Fibroblast of skin of back (primary cell): Measurements from ENCODE around the gene KANSL1L.
A peak's percentile ranks its signal among the peaks of the same experiment; 100 is the strongest.
"Not testable (repeated sequence)": the region's sequence is repeated elsewhere in the genome, so short reads cannot be mapped to it uniquely, and the experiment has no call there.

Experiments
- DNase-seq: peaks from one replicate; pipeline ENCODE4 v3.0.0-alpha.2; 2013

KANSL1L gene

DNA sequence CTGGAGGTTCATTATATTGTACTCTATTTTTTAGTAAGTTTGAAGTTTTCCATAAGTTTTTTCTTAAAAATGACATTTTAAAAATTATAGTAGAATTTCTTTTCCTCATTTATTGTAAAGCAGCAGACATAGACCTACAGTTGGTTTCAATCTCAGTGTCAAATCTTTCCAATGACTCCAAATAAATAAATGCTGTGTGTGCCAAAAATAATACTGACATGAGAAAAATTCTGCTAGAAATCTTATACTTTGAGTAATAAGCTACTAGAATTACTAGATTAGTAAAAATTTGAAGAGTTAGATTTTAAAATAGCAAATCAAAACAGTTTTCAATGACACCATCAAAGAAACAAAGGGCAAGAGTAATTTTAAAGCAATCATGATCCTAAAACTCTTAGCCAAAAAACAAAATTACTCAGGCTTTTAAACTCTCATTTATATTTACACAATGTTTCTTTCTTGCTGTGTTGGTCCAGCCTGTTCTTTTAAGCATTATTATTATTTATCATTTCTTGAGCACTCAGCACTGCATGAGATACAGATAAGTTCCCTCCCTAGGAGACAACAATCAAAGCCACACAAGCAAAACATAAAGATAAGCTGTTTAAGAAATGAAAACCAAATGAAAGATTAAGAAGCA lies 8.3 kb upstream of the KANSL1L start:
- DNase-seq = no peak

DNA sequence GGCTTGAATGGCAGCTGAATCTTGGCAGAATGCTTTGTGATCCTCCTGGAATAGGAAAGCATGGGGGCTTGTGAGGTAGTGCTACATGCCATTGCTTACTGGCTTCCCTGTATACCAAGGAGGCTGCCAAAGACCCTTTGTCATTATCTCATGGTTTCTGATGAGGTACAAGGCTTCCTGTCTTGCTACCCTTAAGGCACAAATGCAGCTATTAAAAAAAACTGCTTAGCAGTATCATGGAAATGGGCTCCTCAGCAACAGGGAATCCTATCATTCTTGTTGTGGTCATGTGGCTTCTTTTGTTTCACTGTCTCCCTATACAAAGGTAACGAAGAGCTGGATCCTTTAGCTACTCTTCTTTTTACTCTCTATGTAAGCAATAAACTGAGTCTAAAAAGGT lies 6.6 kb upstream of the KANSL1L start:
- DNase-seq = no peak

DNA sequence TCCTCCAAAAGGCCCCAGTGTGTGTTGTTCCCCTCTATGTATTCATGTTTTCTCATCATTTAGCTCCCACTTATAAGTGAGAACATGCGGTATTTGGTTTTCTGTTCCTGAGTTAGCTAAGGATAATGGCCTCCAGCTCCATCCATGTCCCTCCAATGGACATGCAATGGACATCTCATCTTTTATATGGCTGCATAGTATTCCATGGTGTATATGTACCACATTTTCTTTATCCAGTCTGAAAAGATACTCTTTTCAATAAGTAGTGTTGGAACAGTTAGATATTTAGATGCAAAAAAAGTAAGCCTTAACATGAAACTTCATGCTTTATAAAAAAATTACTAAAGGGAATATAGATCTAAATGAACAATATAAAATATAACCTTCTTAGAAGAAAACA lies 5.9 kb upstream of the KANSL1L start:
- DNase-seq = not testable (repeated sequence)

DNA sequence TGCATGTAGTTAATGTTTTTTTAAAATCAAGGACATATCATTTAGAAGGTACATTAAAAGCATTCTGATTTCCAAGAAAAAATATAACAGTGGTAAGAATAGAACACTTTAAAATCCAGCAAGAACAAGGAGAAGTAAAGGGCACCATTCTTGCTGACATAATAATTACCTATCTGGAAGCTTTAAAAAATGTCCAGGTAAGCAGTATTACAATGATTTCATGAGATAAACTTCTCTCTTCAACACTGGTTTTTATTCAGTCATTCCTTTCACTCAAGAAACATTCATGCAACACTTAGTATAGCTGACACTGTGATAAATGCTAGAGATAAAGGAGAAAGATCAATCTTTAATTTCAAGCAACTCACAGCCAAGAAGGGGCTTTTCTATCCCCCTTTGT lies 2.9 kb upstream of the KANSL1L start:
- DNase-seq = no peak

DNA sequence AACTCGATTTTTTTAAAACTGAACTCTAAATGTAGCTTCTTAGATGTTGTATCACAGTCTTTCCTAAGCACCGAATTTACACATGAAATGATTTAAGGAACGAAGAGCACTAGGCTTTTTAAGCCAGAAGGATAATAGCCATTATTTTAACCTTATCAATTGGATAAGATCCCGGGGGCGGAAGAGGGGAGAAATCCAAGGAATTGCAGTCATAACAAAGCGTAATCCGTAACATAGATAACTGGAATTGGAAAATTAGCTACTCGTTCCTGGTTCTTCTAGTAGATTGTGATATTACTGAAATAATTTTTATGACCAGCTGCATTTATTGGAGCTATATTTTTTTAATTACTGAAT lies 988 bp upstream of the KANSL1L start:
- DNase-seq = no peak

DNA sequence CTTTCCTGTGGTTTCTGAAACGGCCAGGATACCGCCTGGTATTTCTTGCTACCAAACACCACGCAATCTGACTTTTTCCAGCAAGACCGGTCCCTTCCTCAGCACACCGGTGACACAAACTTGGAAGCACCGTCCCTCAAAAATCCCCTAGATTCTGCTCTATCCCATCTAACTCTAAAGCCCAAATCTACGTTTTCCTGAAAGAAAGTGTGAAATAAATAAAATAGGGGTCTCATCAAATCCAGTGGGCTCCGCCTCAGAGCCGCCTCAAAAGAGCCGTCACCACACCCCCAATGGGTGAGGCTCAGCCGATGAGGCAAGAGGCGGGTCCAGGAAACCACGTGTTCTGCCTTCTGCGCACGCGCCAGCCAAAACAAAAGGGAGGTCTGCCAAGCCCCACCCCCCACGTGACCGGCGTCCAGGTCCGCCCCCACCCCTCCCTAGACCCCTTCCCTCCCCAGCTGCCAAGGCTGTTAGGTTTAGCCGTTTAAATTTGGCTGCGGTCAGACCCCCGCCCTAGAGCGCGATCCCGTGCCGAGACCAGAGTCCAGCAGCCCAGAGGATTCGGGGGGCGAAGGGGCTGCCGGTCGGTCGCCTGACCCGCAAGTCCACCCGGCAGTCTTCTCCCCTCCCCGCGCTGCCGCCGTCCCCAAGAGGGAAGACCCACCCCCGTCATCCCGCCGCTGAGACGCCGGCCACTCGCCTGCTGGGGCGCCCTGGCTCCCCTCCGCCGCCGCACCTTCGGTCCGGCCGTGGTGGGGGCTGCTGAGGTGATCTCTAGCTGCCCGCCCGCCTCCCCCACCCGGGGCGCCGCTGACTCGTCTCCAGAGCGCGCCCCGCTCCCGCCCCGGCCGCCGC lies 534 bp downstream of the KANSL1L start:
- peak; percentile 93 for DNase-seq

DNA sequence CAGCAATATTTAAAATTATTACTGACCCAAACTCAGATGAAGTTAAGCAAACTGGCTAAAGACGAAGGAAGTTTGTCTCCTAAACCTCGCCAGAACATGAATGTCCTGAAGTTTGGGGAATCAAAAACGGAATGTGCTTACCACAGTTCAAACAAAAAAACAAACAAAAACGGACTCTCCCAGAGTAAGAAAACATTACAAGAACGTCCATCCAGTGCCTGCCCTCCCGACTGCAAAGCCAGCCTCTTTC lies 1.1 kb downstream of the KANSL1L start:
- no peak for DNase-seq

DNA sequence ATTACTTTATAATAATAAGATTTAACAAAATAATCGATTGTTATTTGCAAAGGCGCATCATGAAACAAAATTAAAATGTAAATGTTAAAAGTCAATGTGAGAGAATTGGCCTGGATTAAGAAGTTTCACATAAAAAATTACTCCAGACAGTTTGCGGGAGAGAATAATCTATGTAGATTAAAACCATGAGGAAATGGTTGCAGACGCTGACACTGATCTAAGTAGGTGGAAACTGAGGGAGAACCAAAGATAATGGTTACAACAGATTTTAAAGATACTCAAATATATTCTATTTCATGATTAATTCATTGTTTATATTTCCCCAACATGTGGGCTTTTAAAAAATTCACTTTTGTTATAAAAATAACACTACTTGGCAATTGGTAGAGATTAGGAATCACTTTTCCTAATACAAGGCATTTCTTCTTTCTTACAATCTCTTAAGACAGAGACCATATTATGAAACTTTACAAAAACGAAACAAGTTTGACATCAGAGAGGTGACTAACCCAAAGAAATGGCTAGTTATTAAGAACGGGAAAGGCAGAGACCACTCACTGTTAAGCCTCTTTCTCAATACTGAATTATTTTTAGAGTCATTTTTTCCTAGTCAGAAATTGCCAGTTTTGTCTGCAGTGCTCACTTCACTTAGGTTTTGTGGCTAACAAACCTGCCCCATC lies 1.6 kb downstream of the KANSL1L start:
- DNase-seq = peak; percentile 57

DNA sequence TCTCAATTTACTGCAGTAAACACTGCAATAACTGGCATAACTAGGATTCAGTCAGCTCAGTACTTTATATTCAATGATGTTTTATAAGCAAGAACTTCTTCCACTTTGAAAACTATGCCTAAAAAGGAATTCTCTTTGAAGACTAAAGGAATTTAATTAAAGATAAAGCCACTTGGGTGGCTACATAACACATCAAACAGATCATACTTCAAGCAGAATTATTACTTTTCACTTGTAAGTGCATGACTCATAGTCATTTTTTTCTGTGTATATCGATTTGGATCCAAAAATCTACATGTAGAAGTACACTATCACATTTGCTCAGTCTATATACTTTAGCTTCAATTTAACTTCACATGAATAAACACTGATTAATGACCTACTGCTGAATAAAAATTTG lies 4.0 kb downstream of the KANSL1L start:
- DNase-seq = no peak

DNA sequence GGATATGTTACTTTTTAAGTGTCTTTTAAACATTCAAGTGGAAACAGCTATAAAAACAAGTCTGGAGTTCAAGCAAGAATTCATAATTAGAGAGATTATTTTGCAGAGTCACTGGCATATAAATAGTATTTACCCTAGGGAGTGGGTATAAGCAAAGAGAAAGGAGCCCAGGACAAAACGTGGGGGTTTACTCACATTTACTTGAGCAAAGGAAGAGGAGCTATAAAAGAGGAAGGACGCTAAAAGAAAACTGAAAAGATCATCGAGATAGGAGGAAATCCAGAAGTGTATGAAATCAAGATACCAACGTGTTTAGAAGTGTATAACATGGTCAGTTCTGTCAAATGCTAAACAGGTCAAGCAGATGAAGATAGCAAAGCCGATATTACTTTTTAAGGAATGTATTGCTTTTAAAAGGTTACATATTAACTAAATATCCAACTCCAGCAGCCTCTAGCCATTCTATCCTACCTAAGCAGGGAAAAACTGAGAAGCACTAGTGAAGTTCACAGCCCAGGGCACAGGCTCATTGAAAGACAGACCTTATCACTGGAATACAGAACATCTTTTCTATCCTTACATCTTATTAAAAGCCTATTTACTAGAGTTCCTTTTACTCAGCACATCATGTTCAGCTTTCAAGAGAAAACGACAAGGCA lies 8.6 kb downstream of the KANSL1L start:
- DNase-seq = no peak

DNA sequence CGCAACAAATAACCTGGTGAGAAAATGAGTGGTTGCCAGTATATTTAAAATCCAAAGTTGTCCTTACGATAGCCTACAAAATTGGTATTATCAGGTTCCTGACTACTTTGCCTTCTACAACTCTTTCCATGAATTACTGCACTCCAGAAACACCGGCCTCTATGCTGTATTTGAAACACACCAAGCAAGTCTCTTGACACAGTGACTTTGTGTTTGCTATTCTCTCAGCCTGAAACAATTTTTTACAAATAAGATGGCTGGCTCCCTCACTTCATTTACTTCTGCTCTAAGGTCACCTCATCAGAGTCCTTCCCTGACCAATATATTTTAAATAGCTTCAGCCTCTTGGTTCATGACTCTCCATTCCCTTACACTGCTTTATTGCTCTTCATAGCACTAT lies 12.2 kb downstream of the KANSL1L start:
- DNase-seq = no peak

DNA sequence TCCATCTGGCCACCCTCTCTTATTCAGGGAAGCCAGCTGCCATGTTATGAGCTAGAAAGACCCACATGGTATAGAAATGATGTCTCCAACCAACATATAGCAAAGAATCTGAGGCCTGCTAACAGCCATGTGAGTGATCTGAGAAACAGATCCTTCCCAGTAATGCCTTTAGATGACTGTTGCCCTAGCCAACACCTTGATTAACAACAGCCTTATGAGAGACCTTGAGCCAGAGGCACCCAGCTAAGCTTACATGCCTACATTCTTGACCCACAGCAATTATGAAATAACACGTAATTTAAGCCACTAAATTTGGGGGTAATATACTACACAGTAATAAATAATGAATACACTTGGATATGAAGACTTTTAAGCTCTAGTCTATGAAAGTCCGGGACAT lies 13.0 kb downstream of the KANSL1L start:
- DNase-seq = no peak

DNA sequence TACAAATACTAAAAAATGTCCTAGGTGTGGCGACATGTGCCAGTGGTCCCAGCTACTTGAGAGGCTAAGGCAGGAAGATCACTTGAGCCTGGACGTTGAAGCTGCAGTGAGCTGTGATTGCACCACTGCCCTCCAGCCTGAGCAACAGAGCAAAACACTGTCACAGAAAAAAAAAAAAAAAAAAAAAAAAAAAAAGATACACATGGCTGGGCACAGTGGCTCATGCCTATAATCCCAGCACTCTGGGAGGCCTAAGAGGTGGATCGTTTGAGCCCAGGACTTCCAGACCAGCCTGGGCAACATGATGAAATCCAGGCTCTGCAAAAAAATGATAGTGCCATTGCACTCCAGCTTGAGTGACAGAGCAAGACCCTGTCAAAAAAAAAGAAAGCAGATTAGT lies 13.7 kb downstream of the KANSL1L start:
- DNase-seq = no peak

DNA sequence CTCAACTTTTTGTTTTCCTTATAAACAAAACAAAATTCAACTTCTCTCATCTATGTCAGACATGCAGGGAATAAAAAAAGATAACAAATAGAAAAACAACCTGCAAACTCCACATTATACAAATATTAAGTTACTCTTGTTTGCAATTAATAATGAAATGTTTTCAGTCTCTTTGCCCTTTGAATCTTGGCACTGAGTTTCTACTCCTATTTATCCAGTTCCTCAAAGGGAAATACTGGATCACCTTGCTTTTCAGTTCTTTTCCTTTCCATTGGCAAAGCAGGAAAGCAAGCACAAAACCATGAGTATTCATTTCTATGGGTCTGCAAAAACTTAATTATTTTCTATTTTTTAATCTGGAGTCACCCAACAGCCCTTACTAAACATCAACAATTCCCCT lies 23.6 kb downstream of the KANSL1L start:
- DNase-seq = no peak

DNA sequence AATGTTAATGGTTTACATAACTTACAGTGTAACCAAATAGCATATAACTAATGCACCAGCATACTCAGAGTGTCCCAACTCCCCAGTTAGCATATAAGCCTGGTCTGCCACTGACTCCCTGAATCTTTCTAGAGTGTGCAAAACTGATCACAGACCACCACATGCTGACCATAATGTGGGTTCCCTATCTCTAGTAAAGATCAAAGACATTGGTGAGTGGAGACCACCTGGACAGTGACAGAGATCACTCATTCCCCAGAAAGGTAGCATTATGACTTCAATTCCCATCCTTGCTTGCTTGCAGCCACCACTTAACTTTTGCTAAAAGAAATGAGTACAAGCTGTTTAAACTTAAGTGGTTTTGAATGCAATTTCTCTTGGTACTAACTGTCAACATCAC lies 39.0 kb downstream of the KANSL1L start:
- DNase-seq = no peak

DNA sequence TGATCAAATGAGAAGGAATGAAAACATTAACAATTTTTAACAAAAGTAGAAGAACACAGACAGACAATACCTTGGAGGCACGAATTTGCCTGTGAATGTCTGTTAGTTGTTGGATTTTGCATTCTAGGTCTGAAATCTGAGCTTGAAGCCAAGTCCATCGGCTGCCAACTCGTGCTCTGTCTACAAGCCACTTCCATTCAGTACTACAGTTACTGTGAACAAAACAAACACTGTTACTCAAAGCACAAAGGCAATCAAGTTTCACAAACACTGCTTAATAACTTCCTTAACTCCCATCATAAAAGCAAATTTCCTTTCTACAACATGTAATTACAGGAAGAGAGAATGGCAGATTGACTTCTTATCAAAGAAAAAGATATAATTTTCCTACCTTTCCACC lies 42.2 kb downstream of the KANSL1L start:
- DNase-seq = no peak

DNA sequence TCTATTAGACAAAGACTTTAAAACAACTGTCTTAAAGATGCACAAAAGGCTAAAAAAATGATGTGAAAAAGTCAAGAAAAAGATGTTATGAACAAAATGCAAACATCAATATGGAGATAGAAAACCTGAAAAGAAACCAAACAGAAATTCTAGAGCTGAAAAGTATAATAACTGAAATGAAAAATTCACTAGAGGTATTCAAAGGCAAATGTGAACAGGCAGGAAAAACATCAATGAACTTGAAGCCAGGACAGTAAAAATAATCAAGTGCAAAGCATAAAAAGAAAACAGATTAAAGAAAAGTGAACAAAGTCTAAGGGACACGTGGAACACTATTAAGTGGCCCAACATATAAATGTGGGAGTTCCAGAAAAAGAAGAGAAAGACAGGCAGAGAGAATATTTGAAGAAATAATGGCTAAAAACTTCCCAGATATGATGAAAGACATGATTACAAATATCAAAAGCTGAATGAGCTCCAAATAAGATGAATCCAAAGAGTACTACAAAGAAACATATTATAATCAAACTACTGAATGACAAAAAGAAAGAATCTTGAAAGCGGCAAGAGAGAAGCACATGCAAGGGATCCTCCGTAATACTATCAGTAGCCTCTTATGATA lies 57.5 kb downstream of the KANSL1L start:
- no peak for DNase-seq

DNA sequence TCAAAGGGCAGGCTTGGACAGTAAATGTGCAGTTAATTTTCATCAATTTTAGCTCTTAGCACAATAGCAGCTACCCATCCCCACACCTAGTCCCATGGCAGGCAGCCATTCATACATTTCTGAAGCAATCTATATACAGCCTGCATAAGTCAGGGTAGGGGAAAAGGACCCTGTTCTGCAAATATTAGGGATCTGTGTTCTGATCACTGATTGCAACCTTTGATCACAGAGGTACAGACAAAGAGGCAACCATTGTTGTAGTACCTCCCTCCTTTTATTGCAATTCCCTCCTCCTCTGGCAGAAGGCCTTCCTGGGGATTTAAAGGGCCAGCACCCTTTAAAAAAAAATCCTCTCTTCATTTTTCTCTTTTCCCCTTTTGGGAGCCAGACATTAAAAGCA lies 58.3 kb downstream of the KANSL1L start:
- DNase-seq = no peak

DNA sequence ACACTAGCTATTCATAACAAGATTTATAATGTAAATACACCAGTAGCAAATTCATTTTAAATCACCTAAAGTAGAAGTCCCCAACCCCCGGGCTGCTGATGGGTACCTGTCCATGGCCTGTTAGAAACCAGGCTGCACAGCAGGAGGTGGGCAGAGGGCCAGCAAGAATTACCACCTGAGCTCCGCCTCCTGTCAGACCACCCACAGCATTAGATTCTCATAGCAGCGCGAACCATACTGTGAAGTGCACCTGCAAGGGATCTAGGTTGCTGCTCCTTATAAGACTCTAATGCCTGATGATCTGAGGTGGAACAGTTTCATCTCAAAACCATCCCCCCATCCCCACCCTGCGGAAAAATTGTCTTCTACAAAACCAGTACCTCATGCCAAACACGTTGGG lies 71.3 kb downstream of the KANSL1L start:
- DNase-seq = no peak

DNA sequence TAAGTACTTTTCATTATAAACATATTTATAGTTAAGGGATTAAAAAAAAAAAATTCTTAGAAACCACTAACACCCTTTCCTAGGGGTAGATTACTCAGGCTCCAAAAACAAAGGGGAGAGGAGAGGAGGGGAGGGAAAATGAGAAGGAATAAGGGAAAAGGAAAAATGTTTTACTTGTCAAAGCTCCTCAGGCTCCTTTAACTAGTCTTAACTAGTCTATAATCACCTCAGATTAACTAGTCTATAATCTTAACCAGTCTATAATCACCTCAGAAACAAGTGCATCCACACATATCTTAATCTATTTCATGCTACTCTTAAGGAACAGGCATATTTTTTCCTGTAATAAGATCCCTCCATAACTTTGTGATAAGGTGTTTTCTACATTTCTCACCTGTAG lies 76.4 kb downstream of the KANSL1L start:
- no peak for DNase-seq

DNA sequence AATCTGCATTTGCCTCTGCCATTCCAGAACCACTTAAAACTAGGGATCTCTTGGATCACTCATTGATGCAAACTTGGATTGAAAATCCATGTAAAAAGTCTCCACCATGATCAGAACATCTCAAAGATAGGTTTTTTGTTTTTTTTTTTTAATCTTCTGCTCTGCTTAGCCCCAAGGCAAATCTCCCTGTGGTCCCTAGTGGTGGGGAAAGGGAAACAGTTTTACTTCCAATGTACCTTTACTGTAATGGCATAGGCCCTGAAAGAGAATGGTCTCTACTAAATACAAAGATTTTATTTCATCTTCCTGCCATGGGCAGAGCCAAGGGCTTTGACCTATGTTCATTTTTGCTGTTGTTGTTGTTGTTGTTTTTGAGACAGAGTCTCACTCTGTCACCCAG lies 78.4 kb downstream of the KANSL1L start:
- no peak for DNase-seq

DNA sequence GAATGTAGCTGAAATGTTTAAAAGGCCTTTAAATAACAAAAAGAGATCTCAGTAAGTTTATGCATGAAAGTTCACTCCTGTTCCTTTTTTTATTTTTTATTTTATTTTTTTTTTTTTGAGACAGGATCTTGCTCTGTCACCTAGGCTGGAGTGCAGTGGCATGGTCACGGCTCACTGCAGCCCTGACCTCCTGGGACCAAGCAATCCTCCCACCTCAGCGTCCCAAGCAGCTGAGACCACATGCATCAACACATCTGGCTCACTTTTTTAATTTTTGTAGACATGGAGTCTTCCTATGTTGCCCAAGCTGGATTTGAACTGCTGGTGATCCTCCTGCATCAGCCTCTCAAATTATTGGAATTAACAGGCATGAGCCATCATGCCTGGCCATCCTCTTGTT lies 84.3 kb downstream of the KANSL1L start:
- DNase-seq = no peak

DNA sequence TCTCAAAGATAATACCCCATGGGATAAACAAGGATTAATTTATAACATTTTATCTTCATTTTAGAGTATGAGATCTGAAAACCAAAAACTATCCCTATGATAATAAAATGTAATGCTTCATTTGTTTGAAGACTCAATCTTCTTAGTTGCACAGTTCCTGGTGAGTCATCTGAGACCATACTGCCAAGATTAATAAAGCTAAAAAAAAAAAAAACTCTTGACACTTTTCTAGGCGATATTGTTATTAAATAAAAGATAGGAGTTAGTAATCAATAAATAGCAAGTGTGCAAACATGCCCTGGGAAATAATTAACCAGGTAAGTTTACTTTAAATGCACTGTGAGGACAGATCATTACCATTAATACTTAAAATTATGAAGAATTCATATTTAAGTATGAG lies 84.9 kb downstream of the KANSL1L start:
- DNase-seq = peak; percentile 31
